Stimulated activated CD8-positive, alpha-beta memory T cell treated with anti-CD3 and anti-CD28 coated beads, Interleukin-12 subunit alpha, Interleukin-12 subunit beta, amount 100 ng/mL, for 1 hour (primary cell): ENCODE results near the gene RNF19B.
"Not testable (repeated sequence)": the region's sequence is repeated elsewhere in the genome, so short reads cannot be mapped to it uniquely, and the experiment has no call there.

Experiments used
- DNase-seq: peaks from one replicate; pipeline ENCODE4 v3.0.0-alpha.2; 2020; ENCODE audit warnings: low read depth

RNF19B gene, protein sequence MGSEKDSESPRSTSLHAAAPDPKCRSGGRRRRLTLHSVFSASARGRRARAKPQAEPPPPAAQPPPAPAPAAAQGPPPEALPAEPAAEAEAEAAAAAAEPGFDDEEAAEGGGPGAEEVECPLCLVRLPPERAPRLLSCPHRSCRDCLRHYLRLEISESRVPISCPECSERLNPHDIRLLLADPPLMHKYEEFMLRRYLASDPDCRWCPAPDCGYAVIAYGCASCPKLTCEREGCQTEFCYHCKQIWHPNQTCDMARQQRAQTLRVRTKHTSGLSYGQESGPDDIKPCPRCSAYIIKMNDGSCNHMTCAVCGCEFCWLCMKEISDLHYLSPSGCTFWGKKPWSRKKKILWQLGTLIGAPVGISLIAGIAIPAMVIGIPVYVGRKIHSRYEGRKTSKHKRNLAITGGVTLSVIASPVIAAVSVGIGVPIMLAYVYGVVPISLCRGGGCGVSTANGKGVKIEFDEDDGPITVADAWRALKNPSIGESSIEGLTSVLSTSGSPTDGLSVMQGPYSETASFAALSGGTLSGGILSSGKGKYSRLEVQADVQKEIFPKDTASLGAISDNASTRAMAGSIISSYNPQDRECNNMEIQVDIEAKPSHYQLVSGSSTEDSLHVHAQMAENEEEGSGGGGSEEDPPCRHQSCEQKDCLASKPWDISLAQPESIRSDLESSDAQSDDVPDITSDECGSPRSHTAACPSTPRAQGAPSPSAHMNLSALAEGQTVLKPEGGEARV

GRCh38 chr1:32964461-32965250 lies at the start of gene RNF19B:
TSS of gene RNF19B (minus strand) at chr1:32964809. CDS start at chr1:32964685, 124 bp downstream.
- peak; percentile 89 for DNase-seq

GRCh38 chr1:33013791-33014190 lies 49.2 kb upstream of the RNF19B start:
- DNase-seq, result no peak

GRCh38 chr1:33012165-33012564 lies 47.6 kb upstream of the RNF19B start:
- DNase-seq, result no peak

GRCh38 chr1:33010932-33011731 lies 46.5 kb upstream of the RNF19B start:
- no peak for DNase-seq

DNA sequence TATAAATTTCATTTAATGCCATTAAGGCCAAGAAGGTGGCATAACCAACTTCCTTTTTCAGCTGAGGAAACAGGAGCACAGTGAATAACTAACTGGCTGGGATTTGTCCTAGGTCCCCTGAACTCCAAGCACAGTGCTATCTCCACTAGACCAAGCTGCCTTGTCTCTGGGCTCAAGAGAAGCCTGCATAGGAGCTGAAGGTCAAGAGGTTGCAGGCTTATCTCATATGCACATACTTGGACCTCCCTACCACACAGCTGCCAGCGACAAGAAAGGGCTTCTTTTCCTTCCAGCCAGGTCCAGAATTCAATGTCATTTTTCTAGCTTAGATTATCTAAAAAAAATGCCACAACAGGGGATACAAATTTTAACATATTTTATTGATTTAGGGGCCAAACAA lies 45.0 kb upstream of the RNF19B start:
- no peak for DNase-seq

GRCh38 chr1:33008051-33008914 lies 43.7 kb upstream of the RNF19B start:
- no peak for DNase-seq

GRCh38 chr1:33007190-33008050 lies 42.8 kb upstream of the RNF19B start:
- no peak for DNase-seq

DNA sequence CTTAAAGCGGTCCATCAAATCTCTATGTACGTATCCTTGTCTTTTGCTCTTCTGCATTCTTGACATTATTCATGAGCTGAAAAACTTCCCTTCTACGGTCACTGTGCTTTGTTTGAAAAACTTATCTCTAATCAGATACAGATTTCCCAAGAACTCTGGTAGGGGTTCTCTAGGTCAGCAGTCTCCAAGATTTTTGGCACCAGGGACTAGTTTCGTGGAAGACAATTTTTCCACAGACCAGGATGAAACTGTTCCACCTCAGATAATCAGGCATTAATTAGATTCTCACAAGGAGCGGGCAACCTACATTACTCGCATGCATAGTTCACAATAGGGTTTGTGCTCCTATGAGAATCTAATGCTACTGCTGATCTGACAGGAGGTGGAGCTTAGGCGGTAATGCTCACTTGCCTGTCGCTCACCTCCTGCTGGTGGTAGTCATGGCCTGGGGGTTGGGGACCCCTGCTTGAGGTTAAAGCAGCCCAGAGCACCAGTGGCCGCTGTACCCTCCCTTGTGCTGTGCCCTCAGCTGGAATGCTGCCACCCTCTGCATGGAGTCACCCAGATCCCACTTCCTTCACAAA lies 41.3 kb upstream of the RNF19B start:
- DNase-seq, result no peak

DNA sequence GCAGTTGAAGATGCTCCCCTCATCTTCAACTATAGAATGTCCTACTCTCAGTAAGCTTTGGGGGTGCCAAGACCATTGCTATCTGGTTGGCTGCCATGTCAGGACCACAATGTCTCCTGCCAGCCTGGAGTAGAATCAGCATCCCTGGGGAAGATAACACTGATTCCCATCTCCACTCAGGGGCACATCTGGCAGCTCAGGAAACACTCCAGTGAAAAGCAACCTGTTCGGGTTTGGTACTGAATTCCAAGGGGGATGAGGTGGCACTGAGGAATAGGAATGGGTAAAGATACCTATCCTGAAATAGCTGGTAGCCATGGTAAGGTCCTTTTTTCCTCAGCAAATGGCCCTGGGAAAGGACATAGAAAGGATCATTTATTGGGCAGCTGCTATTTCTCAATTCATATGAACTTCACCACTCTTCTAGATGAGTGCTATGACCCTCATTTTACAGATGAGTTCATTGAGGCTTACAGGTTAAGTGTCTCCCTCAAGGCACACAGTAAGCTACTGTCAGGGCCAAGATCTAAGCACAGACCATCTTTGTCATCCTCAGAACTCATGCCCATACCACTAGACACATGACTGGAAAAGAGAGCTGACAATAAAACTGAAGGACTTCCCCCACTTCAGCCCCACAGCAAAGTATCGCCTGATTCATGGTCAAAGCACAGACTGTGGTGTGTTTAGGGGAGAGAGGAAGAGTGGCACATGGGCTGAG lies 40.7 kb upstream of the RNF19B start:
- DNase-seq, result no peak

DNA sequence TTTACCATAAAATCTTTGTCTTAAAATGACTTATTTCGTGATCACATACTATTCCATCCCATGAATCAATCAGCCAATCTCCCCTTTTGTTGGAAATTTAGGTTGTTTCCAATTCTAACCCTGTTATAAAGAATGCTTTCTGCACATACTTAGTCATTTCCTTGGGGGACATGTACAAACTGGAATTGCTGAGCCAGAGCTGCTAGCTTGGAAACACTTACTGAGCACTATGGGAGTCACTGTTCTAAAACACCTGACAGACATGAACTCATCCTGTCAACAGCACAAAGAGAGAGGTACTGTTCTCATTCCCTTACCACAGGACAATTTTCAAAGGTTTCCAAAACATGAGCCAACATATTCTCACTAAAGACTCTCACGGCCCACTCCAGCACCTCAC lies 40.0 kb upstream of the RNF19B start:
- no peak for DNase-seq

DNA sequence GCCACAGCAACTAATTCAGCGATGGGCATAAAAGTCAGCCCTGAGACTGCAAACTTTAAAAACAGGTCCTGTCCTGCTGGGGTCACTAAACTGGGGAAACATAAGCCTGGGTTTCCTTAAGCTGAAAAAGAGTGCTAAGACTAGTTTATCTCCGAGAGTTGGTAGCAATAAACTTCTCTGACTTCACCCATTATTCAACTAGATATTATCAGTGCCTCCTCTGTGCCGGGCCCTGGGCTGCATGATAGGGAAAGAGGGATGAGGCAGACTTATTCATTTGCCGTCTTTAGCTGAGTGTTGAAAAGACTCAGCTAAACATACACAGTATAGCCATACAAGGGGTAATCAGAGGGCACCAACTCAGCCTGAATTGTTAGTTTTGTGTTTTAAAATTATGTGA lies 39.0 kb upstream of the RNF19B start:
- no peak for DNase-seq

DNA sequence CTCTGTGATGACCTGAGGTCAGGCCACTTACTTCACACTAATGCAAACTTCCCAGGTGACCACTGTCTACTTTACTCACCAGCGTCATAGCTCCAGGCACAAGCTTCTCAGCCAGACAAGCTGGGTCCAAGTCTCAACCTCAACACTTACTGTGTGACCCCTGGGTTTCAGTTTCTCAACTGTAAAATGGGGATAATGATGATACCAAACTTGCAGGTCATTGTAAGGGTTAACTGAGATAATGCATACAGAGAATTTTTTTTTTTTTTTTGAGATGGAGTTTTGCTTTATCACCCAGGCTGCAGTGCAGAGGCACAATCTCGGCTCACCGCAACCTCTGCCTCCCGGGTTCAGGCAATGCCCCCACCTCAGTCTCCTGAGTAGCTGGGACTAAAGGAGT lies 37.4 kb upstream of the RNF19B start:
- no peak for DNase-seq

DNA sequence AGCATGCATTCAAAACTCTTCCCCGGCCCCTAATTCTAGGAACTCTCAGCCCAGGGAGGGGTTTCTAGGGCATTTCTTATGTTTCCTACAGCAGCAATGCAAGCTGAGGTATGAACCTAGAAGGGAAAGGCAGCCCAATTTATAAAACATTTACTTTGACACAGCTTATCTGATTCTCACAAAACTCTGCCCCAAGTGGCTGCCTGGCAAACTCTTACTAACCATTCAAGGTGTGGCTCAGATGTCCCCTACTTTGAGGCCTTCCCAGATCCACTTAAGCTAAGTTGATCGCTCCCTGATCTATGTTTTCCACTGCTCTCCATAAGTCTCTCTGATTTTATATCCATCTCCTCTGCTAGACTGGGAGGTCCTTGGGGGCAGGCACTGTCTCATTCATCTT lies 36.7 kb upstream of the RNF19B start:
- DNase-seq, result no peak

- no peak for DNase-seq
Observed at GRCh38 chr1:33000427-33001026, 35.9 kb upstream of the RNF19B start.

DNA sequence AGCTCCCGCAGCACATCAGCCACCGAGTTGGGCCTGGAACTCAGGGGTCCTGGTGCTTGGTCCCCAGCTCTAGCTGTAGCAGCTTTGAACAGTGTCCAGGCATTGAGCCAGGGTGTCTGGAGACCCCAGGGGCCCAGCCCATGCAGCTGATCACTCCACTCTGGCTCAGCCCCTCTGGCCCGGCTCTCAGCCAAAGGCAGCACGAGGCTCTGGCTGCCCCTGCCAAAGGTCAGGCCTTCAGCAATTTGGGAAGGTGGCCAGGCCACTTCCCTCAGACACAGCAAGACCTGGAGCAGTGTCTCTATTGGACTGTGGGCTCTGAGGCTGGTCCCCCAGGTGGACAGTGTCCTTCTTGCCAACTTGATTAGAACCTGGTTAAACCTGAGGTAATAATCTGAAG lies 34.4 kb upstream of the RNF19B start:
- no peak for DNase-seq

DNA sequence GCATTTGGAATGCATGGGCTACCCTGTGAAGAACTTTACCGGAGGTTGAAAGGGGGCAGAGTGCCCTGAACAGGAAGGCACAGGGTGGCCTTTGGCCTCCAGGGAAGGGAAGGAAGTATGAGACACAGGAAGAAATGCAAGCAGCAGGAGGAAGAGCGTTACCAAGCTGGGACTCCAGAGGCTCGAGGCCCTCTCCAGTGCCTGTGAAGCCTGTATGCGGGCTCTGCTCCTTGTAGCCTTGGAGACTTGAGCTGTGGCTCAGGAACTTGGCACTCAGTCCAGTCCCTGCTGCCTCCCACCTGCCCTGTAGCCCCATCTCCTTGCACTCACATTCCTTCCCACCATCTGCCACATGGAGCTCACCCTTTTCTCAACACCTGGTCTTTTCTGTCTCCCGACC lies 33.5 kb upstream of the RNF19B start:
- no peak for DNase-seq

DNA sequence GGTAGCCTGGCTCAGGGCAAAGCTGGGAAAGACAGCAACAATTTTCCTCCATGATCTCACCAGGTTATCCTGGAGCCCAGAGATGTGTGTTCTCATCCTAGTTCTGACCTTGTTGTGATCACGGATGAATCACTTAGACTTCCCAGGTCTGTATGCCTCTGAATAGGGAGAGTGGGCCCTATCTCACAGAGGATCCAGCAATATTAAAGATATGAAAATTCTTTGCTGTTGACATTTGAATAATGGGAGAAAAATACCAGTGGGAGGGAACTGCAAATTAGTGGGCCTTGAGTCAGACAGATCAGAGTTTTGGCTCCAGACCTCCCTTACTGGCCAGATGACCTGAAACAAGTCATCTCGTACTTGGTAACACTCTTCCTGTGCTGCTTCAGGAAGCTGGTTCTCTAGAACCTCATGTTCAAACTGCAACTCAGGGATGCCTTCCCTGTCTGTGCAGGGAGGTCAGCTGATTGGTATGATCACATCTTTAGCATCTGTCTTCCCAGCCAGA lies 32.8 kb upstream of the RNF19B start:
- no peak for DNase-seq

DNA sequence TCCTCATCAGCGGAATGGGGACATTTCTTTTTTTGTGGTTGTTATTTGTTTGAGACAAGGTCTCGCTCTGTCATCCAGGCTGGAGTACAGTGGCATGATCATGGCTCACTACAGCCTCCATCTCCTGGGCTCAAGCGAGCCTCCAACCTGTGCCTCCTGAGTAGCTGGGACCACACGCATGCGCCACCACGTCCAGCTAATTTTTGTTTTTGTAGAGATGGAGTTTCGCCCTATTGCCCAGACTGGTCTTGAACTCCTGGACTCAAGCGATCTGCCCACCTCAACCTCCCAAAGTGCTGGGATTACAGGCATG lies 28.7 kb upstream of the RNF19B start:
- not testable (repeated sequence) for DNase-seq
